Measurements from ENCODE around the gene SCD5.

Gene SCD5

DNA sequence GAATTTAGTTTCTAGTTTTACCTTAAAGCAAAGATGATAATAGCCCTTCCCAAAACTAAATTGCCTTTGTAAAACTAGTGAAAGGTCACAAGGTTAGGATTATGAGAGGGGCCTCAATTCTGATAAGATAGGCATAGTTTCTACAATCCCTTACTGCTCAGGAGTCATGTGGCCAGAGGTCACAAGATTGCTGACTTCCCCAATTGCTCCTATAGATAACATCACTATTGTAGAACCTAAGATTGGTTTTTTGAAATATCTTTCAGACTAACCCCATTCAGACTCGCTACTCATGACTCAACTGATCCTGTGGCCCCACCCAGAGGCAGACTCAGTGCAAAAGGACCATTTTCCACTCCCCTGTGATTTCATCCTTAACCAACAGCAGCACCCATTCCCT is 70.3 kb downstream of the SCD5 start:
- Histone ChIP-seq H3K4me3 (ENCODE audit: low read depth in 1 of 2, low read length in 1 of 2) (no peak overlapping the region), H3K27me3 (no peaks in the 10 kb centered on the region), H3K27ac (no peak overlapping the region), H3K36me3 (no peaks in the 10 kb centered on the region), H3K9me3 (no peaks in the 10 kb centered on the region), H3K4me1 (ENCODE audit: control insufficient read depth in 1 of 2, insufficient read depth in 1 of 2, low read depth in 1 of 2, low read length in 1 of 2) (no peaks in the 10 kb centered on the region)
- no peak for TF ChIP-seq CTCF (IDR thresholded peaks at IDR 0.05)

DNA sequence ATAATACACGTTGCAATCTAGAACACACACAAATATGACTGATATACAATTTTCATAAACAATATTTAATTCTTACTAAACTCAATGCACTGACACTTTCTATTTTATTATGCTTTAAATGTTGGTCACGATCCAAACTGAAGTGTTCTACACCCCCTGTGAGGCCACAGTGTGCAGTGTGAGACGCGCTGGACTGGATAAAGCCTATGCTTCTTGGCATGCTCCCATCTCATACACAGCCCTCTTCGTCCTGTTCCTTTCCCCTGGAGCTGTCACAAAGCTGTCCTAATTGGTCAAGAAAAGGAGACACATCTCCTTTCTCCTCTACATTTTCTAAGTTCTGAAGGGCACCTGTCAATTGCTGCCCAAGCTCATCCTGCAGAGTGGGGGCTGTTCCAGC is 72.0 kb downstream of the SCD5 start:
- no peak overlapping the region for H3K27ac ChIP-seq
- H3K4me3 ChIP-seq (ENCODE audit: low read depth in 1 of 2, low read length in 1 of 2): no peak overlapping the region
- H3K36me3 ChIP-seq: no peaks in the 10 kb centered on the region
- no peak for TF ChIP-seq CTCF (IDR thresholded peaks at IDR 0.05)
- no peaks in the 10 kb centered on the region for H3K27me3 ChIP-seq
- no peaks in the 10 kb centered on the region for H3K9me3 ChIP-seq
- H3K4me1 ChIP-seq (ENCODE audit: control insufficient read depth in 1 of 2, insufficient read depth in 1 of 2, low read depth in 1 of 2, low read length in 1 of 2): no peaks in the 10 kb centered on the region

DNA sequence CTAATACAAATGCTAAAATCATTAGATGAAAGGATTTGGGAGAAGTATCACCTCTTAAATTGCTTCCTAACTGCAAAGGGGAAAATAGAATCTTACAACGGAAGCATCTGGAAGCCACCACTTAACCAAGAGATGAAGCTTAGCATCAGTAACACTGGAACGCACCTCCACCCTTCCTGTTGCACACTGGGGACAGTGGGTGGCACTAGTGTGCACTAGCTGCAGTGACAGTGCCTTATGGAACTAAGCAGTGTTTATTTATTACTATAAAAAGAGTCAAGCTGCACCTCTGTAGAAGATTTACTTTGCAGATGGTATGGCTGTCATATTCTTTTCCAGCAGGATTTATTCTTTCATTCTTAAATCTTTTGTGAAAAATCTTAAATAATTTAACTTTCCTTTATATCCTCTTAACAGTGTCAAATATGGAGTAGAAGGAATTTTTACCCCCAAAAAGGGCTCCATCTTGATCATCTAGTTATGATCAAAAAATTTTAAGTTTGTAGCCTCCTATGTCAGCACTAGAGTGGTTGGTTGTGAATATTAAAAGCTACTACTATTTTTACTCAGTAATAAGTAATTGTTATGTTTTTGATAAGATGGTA is 76.7 kb downstream of the SCD5 start:
- Histone ChIP-seq H3K9me3 (no peaks in the 10 kb centered on the region), H3K4me3 (ENCODE audit: low read depth in 1 of 2, low read length in 1 of 2) (no peak overlapping the region), H3K27ac (no peak overlapping the region), H3K27me3 (no peaks in the 10 kb centered on the region), H3K36me3 (no peaks in the 10 kb centered on the region), H3K4me1 (ENCODE audit: control insufficient read depth in 1 of 2, insufficient read depth in 1 of 2, low read depth in 1 of 2, low read length in 1 of 2) (no peaks in the 10 kb centered on the region)
- TF ChIP-seq CTCF (IDR thresholded peaks at IDR 0.05): no peak

GRCh38 chr4:82718162-82718940 is 80.2 kb downstream of the SCD5 start:
- TF ChIP-seq CTCF (IDR thresholded peaks at IDR 0.05): no peak
- H3K36me3 ChIP-seq: no peaks in the 10 kb centered on the region
- no peak overlapping the region for H3K4me3 ChIP-seq (ENCODE audit: low read depth in 1 of 2, low read length in 1 of 2)
- no peak overlapping the region for H3K27ac ChIP-seq
- no peaks in the 10 kb centered on the region for H3K27me3 ChIP-seq
- H3K4me1 ChIP-seq (ENCODE audit: control insufficient read depth in 1 of 2, insufficient read depth in 1 of 2, low read depth in 1 of 2, low read length in 1 of 2): no peaks in the 10 kb centered on the region
- H3K9me3 ChIP-seq: no peaks in the 10 kb centered on the region

- H3K27me3 ChIP-seq: no peaks in the 10 kb centered on the region
- H3K4me1 ChIP-seq (ENCODE audit: control insufficient read depth in 1 of 2, insufficient read depth in 1 of 2, low read depth in 1 of 2, low read length in 1 of 2): no peaks in the 10 kb centered on the region
- no peak overlapping the region for H3K4me3 ChIP-seq (ENCODE audit: low read depth in 1 of 2, low read length in 1 of 2)
- no peaks in the 10 kb centered on the region for H3K9me3 ChIP-seq
- no peaks in the 10 kb centered on the region for H3K36me3 ChIP-seq
- no peak overlapping the region for H3K27ac ChIP-seq
- no peak for TF ChIP-seq CTCF (IDR thresholded peaks at IDR 0.05)
Measured at GRCh38 chr4:82715731-82716617, 82.6 kb downstream of the SCD5 start.
